Endothelial cell of umbilical vein (primary cell): ENCODE results near the gene NCK2. TPM values are rescaled to one million over a fixed set of nuclear protein-coding genes. Genes with fewer than 3 reads are reported as not detected.

Source experiments
- BruUV-seq: library from RNA; stranded (reverse); fragments of 400-500 nt; replicated peaks from 2 replicates; lab custom pipeline; 2021; lab: Mats Ljungman, UMichigan
- CTCF ChIA-PET: fragments of 300-600, 350-600 bp; sonication (Branson Sonifier 250); formaldehyde crosslinking; loops from one replicate; lab custom pipeline; 2021; ENCODE audit warnings: antibody characterized with exemption, inconsistent platforms; lab: Charles Lee
- POLR2A ChIA-PET: fragments of 300-600, 350-600 bp; sonication (Branson Sonifier 250); formaldehyde crosslinking; loops from one replicate; lab custom pipeline; 2021; ENCODE audit warnings: antibody characterized with exemption, inconsistent platforms; lab: Charles Lee
- DNase-seq: peaks from one replicate; pipeline ENCODE4 v3.0.0-alpha.2; 2011; ENCODE audit warnings: low read depth, low spot score
- FAIRE-seq: peaks from 2 replicates; lab custom pipeline; 2011; peaks lifted over from hg19 to GRCh38; lab: Jason Lieb, UNC
- H2AFZ ChIP-seq: 2 replicates; pipeline ENCODE4 v1.6.0; 2012; ENCODE audit warnings: low read depth, low read length, control low read depth, inconsistent platforms
- H3K27ac ChIP-seq: 2 replicates; pipeline ENCODE4 v1.5.1; 2011; ENCODE audit warnings: low read depth, mild to moderate bottlenecking, control low read depth, low read length, moderate library complexity; ENCODE audit not compliant: insufficient read depth
- H3K27me3 ChIP-seq, 2 experiments: 2 replicates each; pipeline versions ENCODE4 v1.6.0 to v1.6.1; 2011; ENCODE audit warnings: low read length in 2 of 2, mixed read lengths in 1 of 2; ENCODE audit not compliant: control insufficient read depth in 2 of 2, insufficient read depth in 2 of 2
- H3K36me3 ChIP-seq, 2 experiments: 2 replicates in 1 of 2; 3 replicates in 1 of 2; pipeline ENCODE4 v1.5.1; 2011; ENCODE audit warnings: low read length in 2 of 2, mild to moderate bottlenecking in 1 of 2, moderate library complexity in 1 of 2; ENCODE audit not compliant: control insufficient read depth in 2 of 2, insufficient read depth in 2 of 2; ENCODE audit errors: extremely low read depth in 1 of 2
- H3K4me1 ChIP-seq: 3 replicates; pipeline ENCODE4 v1.5.1; 2011; ENCODE audit warnings: mild to moderate bottlenecking, low read length; ENCODE audit not compliant: control insufficient read depth, insufficient read depth; ENCODE audit errors: extremely low read depth
- H3K4me2 ChIP-seq: 2 replicates; pipeline ENCODE4 v1.6.1; 2011; ENCODE audit warnings: low read length, control low read depth, mixed read lengths; ENCODE audit not compliant: insufficient read depth
- H3K4me3 ChIP-seq, 3 experiments: fragments of 200-600 bp in 1 of 3; sonication (generic), shearing (Covaris generic) in 1 of 3; replicated peaks in 1 of 3; 2 replicates each; pipeline ENCODE4 v1.5.1; 2011 to 2016; ENCODE audit warnings: control low read depth in 3 of 3, low read length in 3 of 3, mild to moderate bottlenecking in 2 of 3, inconsistent platforms in 1 of 3, low read depth in 1 of 3, moderate library complexity in 1 of 3; ENCODE audit not compliant: insufficient read depth in 1 of 3
- H3K79me2 ChIP-seq: 2 replicates; pipeline ENCODE4 v1.6.0; 2012; ENCODE audit warnings: low read length, inconsistent platforms; ENCODE audit not compliant: control insufficient read depth, insufficient read depth
- H3K9ac ChIP-seq: replicated peaks from 2 replicates; pipeline ENCODE3; 2011; ENCODE audit warnings: low read length, control low read depth; ENCODE audit not compliant: insufficient read depth; ENCODE audit errors: extremely low read depth
- H3K9me1 ChIP-seq: replicated peaks from 3 replicates; pipeline ENCODE4 v1.6.0; 2011; ENCODE audit warnings: mild to moderate bottlenecking, low read length; ENCODE audit not compliant: control insufficient read depth, insufficient read depth; ENCODE audit errors: extremely low read depth
- H3K9me3 ChIP-seq: replicated peaks from 2 replicates; pipeline ENCODE4 v1.5.1; 2012; ENCODE audit warnings: low read length, inconsistent platforms; ENCODE audit not compliant: control insufficient read depth, insufficient read depth
- H4K20me1 ChIP-seq: replicated peaks from 2 replicates; pipeline ENCODE3; 2011; ENCODE audit warnings: mild to moderate bottlenecking, low read length; ENCODE audit not compliant: control insufficient read depth, insufficient read depth; ENCODE audit errors: extremely low read depth
- EZH2 ChIP-seq: IDR thresholded peaks from 2 replicates; pipeline ENCODE4 v1.6.1; 2012; ENCODE audit warnings: borderline replicate concordance, low read depth, mild to moderate bottlenecking, moderate library complexity, low read length, inconsistent platforms; ENCODE audit not compliant: severe bottlenecking
- FOS ChIP-seq: IDR thresholded peaks from 2 replicates; pipeline ENCODE4 v1.6.1; 2011; ENCODE audit warnings: mild to moderate bottlenecking, low read length, moderate library complexity, borderline replicate concordance; ENCODE audit not compliant: insufficient read depth
- GATA2 ChIP-seq: IDR thresholded peaks from 2 replicates; pipeline ENCODE4 v1.7.0; 2011; ENCODE audit warnings: low read depth, mild to moderate bottlenecking, moderate library complexity, mixed read lengths, low read length; ENCODE audit not compliant: insufficient read length, insufficient read depth
- JUN ChIP-seq: IDR thresholded peaks from 2 replicates; pipeline ENCODE4 v1.6.1; 2011; ENCODE audit warnings: borderline replicate concordance, low read depth; ENCODE audit not compliant: insufficient read length, insufficient read depth
- MYC ChIP-seq: IDR thresholded peaks from one replicate; pipeline ENCODE4 v1.6.1; 2011; ENCODE audit warnings: mild to moderate bottlenecking, low read depth, low read length
- POLR2A ChIP-seq: IDR thresholded peaks from 2 replicates; pipeline ENCODE4 v1.6.1; 2012; ENCODE audit warnings: low read depth, mild to moderate bottlenecking, control low read depth, low read length
- POLR2AphosphoS5 ChIP-seq: IDR thresholded peaks from 2 replicates; pipeline ENCODE4 v1.6.1; 2012; ENCODE audit warnings: low read depth, mild to moderate bottlenecking, control low read depth, low read length, moderate library complexity; ENCODE audit not compliant: insufficient read depth
- dilution Hi-C: fragments of 300-500 bp; cut with MboI; formaldehyde crosslinking; loops from one replicate; pipeline ENCODE4 v1.15.0; 2019; ENCODE audit warnings: low sequenced_read_pairs; ENCODE audit not compliant: extremely low pct_ligation_motif_present
- intact Hi-C: fragments of 100-400 bp; cut with micrococcal nuclease; formaldehyde crosslinking; loops from one replicate; pipeline ENCODE4 v1.10.0; 2022
- polyA plus RNA-seq, 4 experiments: library from polyadenylated mRNA; depleted of rRNA in 3 of 4; stranded (reverse) in 3 of 4; unstranded in 1 of 4; fragments of >200 nt; gene quantifications; 2 replicates each; pipeline versions ENCODE4 v1.2.1 to v1.2.3, GENCODE V29; 2011 to 2012; ENCODE audit warnings: missing spikeins in 1 of 4
- total RNA-seq: library from RNA; stranded (reverse); gene quantifications from 2 replicates; pipeline ENCODE4 v1.2.3, GENCODE V29; 2021
- TF ChIP-seq, protein P1 (sequence below): IDR thresholded peaks from 2 replicates; pipeline ENCODE4 v1.6.1; 2011; ENCODE audit not compliant: insufficient read depth, insufficient read length
- TF ChIP-seq, protein P2 (sequence below), 2 donors: IDR thresholded peaks; 1 replicate in 1 of 2; 2 replicates in 1 of 2; pipeline ENCODE4 v1.5.1; 2011; ENCODE audit warnings: low read length in 2 of 2, mild to moderate bottlenecking in 2 of 2, moderate library complexity in 2 of 2, control low read depth in 1 of 2, inconsistent platforms in 1 of 2, low read depth in 1 of 2; ENCODE audit not compliant: insufficient read depth in 1 of 2; ENCODE audit errors: extremely low read depth in 1 of 2

NCK2 gene
- total and polyA plus RNA-seq, 2 donors (not counting 3 experiments of a cell fraction or from before 2014, with no cell fraction given): 23.8 to 39.1 TPM

DNA sequence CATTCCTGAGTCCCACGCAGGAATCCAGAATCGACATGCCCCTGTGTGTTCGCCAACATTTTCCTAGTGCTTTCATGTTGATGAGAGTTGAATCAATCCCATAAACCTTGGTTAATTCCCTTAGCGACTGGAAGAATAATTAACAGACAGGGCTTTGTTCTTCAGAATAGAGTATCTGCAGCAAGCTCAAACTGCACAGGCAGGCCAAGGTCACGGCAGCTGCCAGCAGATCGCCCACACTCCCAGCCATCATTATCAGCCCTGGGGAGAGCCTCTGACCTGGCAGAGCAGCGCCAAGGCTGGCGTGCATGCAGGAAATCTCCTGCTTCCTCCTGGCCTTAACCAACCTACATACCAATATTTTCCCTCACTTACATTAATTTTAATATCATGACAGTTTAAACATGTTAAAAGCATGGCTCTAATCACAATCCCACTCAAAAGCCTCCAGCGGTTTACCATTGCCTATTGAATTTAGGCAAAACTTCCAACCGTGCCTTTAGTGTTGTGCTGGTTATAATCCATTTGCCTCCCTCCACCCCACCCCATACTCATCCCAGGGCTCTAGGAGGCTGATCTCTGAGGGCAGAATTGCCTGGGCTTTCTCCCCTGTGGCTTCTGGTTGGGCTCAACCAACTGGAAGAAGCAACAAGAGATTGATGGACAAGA, 46.8 kb upstream of the NCK2 start:
- H3K4me1 ChIP-seq: no peaks in the 10 kb centered on the region
- peaks cover 0 to 2% of the 10 kb centered on the region in 2 experiments for H3K27me3 ChIP-seq
- TF ChIP-seq GATA2: no peak
- TF ChIP-seq, protein P1, sequence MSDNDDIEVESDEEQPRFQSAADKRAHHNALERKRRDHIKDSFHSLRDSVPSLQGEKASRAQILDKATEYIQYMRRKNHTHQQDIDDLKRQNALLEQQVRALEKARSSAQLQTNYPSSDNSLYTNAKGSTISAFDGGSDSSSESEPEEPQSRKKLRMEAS: no peak
- TF ChIP-seq FOS: no peak
- no peak for TF ChIP-seq EZH2
- TF ChIP-seq JUN: no peak
- TF ChIP-seq MYC: no peak
- H3K79me2 ChIP-seq: no peaks in the 10 kb centered on the region
- intact Hi-C loops: no loop called here
- H3K4me2 ChIP-seq: no peak overlapping the region
- H4K20me1 ChIP-seq: no peaks in the 10 kb centered on the region
- H3K27ac ChIP-seq: no peak overlapping the region
- H3K9me3 ChIP-seq: no peaks in the 10 kb centered on the region
- no peak overlapping the region for H3K9ac ChIP-seq
- H3K4me3 ChIP-seq: no peak overlapping the region
- dilution Hi-C loops: no loop called here
- no peaks in the 10 kb centered on the region for H3K9me1 ChIP-seq
- ChIA-PET CTCF (no interaction called here), POLR2A (no interaction called here)
- BruUV-seq: no TSS peak
- no peak overlapping the region for H2AFZ ChIP-seq
- no peak for FAIRE-seq
- H3K36me3 ChIP-seq: no peaks in the 10 kb centered on the region
- no peak for DNase-seq

DNA sequence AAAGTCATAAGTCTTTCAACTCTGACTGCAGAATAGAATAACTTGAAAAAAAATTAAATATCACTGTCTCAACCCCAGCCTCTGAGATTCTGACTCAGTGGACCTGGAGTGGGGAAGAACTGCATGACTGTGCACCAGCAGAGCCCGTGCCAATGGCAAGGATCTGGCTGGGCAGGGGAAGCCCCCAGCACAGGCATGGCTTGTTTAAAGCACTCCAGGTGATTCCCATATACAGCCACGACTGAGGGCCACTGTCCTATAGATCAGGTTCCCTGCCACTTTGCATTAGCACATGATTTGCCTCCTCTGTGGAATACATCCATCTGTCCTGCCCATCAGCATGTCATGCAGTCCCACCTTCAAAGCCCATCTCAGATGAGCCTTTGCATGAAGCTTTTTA, 45.9 kb upstream of the NCK2 start:
- Histone ChIP-seq H3K9me3 (no peaks in the 10 kb centered on the region), H3K4me3 (no peak overlapping the region), H3K27ac (no peak overlapping the region), H3K79me2 (no peaks in the 10 kb centered on the region), H3K4me2 (no peak overlapping the region), H4K20me1 (no peaks in the 10 kb centered on the region), H3K27me3 (peaks cover 0 to 2% of the 10 kb centered on the region in 2 experiments), H3K4me1 (no peaks in the 10 kb centered on the region), H2AFZ (no peak overlapping the region), H3K9me1 (no peaks in the 10 kb centered on the region), H3K9ac (no peak overlapping the region), H3K36me3 (no peaks in the 10 kb centered on the region)
- TF ChIP-seq EZH2 (no peak), FOS (no peak), JUN (no peak), POLR2AphosphoS5 (no peak), GATA2 (no peak), MYC (no peak), POLR2A (no peak)
- TF ChIP-seq, protein P1: no peak
- TF ChIP-seq, protein P2, sequence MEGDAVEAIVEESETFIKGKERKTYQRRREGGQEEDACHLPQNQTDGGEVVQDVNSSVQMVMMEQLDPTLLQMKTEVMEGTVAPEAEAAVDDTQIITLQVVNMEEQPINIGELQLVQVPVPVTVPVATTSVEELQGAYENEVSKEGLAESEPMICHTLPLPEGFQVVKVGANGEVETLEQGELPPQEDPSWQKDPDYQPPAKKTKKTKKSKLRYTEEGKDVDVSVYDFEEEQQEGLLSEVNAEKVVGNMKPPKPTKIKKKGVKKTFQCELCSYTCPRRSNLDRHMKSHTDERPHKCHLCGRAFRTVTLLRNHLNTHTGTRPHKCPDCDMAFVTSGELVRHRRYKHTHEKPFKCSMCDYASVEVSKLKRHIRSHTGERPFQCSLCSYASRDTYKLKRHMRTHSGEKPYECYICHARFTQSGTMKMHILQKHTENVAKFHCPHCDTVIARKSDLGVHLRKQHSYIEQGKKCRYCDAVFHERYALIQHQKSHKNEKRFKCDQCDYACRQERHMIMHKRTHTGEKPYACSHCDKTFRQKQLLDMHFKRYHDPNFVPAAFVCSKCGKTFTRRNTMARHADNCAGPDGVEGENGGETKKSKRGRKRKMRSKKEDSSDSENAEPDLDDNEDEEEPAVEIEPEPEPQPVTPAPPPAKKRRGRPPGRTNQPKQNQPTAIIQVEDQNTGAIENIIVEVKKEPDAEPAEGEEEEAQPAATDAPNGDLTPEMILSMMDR (IDR thresholded peaks at IDR 0.05; ENCODE audit: extremely low read depth in 1 of 2, insufficient read depth in 1 of 2, low read depth in 1 of 2, low read length in 2 of 2): no peak
- intact Hi-C loops: no loop called here
- DNase-seq (no peak), FAIRE-seq (no peak)
- dilution Hi-C loops: no loop called here
- BruUV-seq: no TSS peak
- POLR2A ChIA-PET: no interaction called here
- CTCF ChIA-PET: interaction anchor here (0.5 kb wide), 1 partner anchor 136 kb away, joined by 4 read pairs; no protein-coding TSS in a partner anchor
